UCSD-AML1 (cell line): ENCODE data around the gene STAG1.
"Not testable (repeated sequence)": the region's sequence is repeated elsewhere in the genome, so short reads cannot be mapped to it uniquely, and the experiment has no call there.

Experiments
- DNase-seq: peaks from one replicate; lab custom pipeline; 2025; ENCODE audit not compliant: unreplicated experiment; lab: John Stamatoyannopoulos, UW

The STAG1 gene

DNA sequence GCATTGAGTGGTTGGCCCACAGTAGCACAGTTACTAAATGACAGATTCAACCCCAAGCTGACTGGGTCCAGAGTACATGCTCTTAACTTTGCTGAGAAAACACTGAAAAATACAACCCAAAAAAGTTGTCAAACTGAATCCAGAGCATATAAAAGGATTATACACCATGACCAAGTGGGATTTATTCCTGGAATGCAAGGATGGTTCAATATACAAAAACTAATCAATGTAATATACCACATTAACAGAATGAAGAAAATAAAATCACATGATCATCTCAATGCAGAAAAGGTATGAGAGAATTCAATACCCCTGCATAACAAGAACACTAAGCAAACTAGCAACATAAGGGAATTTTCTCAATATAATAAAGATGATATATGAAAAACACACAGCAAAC lies 98.5 kb downstream of the STAG1 start:
- DNase-seq, result no peak

DNA sequence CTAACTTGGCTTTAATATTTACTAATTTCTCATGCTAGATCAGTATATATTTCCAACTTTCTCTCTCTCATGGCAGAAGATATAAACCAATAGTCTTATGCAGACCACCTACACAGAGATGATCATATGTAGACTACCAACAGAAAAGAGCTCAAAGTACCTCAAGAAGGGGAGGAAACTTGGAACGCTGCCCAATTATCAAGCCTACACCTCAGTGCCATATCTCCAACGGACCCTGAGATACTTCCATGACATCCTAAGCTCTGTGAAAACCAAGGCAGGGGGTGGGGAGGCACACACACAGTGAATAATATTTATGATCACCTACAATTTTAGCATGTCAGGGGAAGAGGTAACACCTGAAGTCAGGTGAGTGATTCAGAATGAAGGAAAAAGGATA lies 100.6 kb downstream of the STAG1 start:
- no peak for DNase-seq

DNA sequence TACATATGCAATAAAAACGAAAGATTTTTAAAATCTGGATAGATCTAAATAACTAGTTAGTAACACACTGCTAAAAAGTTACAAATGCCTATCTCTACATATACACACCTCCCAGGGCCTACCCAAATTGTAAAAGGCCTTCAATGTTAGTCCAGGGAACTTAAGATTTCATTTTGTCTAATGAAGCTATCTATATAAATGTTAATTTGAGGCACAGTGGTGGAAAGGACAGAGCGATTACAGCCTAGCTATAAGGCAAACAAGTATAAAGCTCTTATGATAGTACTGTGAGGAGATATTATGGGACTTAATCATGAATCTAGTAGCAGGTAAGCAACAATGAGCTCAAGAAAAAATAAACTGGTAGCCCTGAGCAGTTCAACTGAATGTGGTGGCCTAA lies 101.7 kb downstream of the STAG1 start:
- DNase-seq, result no peak

DNA sequence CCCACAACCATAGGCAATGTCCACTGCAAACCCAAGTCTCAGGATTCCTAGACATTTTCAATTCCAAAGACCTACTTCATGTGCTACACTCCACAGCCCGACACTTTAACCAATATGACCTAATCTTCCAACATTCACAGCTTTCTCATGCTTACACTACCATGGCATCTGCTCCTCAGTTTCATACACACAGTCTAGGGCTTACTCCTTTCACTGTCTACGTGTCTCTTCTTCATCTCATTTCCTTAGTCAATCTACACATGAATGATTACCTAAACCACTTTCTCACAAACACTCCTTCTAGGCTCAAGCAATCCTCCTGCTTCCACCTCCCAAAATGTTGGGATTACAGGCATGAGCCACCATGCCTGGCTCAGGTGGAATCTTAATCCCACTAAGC lies 106.3 kb downstream of the STAG1 start:
- DNase-seq, result no peak

DNA sequence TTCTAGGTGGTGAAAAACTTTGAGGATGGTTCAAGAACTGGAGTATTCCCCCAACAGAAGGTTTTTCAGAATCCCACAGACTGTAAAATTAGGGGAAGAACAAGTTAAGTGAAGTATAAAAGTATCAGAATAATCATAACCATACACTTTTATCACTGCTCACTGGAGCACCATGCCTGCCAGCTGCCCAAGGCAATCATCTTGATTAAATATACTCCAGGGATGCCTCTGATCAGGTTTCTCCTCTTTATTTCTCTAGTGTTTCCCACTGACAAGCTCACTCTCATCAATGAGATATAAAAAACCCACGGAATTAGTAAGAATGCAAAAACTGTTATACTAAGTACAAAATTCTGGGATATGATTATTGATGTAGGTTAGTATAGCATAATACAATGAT lies 108.0 kb downstream of the STAG1 start:
- no peak for DNase-seq

DNA sequence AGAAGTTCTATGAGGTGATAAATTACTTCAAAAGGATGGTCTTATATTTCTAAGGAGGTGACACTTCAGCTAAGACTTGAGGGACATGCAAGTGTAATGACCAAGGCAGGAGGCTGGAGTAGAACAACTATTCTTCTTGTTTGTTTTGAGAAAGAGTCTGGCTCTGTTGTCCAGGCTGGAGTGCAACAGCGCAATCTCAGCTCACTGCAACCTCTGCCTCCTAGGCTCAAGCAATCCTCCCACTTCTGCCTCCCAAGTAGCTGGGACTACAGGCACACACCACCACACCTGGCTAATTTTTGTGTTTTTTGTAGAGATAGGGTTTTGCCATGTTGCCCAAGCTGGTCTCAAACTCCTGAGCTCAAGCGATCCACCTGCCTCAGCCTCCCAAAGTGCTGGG lies 108.8 kb downstream of the STAG1 start:
- DNase-seq, result not testable (repeated sequence)

DNA sequence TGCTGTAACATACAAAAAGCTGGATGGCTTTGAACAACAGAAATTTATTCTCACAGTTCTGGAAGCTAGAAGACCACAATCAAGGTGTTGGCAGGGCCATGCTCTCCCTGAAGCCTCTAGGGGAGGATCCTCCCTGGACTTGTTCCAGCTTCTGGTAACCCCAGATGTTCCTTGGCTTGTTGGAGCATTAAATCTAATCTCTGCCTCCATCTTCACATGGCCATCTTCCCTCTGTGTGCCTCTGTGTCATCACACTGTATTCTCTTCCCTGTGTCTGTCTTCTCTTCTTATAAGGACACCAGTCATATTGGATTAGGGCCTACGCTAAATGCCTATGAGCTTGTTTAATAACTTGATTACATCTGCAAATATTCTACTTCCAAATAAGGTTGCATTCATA lies 109.5 kb downstream of the STAG1 start:
- DNase-seq, result no peak

DNA sequence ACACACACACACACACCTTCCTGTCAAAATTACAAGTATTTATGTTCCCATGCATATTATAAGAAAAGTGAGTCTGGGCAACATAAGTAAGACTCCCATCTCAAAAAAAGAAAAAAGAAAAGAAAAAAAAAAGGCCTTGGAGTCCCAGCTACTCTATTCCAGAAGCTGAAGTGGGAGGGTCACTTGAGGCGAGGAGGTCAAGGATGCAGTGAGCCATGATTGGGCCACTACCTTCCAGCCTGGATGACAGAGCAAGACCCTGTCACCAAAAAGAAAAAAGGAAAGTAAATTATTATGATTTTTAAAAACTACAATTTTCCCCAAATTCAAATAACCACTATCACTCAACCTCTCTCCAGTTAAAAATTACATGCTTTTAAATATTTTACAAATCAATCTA lies 113.1 kb downstream of the STAG1 start:
- DNase-seq, result no peak

DNA sequence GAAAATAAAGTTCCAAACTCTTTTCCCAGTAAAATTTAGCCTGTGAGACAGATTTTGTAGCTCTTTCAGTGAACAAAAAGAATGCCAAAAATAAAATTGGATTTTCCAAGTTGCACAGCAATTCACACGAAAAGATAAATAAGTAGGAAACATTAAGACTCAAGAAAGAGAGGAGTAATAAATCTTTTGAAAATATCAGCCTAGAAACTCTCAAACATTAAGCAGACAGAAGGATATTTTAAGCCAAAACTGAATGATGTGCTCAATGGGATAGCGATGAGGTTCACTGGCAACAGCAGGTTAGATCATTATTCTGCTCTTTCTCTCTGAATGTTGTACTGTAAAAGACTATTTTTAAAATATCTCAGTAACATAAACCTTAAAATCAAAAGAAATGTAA lies 115.0 kb downstream of the STAG1 start:
- no peak for DNase-seq

DNA sequence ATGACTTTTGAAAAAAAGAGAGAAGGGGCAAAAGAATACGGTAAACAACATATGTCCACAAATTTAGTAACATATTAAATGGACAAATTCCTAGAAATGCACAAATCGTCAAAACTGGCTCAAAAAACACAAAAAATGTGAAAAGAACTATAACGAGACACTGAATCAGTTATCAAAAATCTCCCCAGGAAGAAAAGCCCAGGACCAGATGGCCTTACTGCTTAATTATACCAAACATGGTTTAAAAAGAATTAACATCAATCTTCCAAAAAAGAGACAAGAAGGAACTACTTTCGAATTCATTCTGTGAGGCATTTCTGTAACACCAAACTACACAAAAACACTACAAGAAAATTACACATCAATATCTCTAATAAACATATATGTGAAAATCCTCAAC lies 117.4 kb downstream of the STAG1 start:
- DNase-seq, result no peak

DNA sequence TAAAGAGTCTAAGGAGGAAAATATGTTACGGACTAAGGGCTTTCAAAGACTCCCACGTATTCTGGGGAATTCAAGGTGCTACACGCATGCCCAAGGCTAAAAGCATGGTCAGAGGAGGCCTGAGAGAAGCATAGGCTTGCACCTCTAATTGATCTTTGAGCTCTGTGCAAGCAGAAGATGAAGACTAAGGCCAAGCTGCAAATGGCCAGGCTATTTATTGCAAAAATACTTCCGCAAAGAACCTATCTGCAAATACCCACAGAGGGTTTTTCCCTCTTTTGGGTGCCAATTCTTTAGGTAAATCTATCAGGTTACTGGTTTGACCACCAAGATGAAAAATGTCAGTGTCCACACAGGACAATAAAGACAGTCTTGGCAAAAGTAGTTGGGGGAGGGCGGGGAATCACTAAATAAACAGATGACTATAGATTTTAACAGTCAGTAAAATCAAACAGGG lies 119.5 kb downstream of the STAG1 start:
- DNase-seq, result no peak

DNA sequence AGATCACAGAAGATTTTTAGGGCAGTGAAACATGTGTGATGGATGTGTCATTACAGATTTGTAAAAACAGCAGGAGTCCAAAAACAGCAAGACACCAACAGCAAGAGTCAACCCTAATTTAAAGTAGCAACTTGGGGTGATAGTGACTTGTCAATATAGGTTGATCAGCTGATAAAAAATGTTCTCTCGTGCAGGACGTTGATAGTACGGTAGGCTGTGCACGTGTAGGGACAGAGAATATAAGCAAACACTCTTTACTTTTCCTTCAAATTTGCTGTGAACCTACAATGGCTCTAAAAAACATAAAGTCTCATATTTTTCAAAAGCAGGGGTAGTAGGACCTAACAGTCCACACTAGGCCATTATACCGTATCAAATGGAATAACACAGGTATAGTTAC lies 120.8 kb downstream of the STAG1 start:
- no peak for DNase-seq

DNA sequence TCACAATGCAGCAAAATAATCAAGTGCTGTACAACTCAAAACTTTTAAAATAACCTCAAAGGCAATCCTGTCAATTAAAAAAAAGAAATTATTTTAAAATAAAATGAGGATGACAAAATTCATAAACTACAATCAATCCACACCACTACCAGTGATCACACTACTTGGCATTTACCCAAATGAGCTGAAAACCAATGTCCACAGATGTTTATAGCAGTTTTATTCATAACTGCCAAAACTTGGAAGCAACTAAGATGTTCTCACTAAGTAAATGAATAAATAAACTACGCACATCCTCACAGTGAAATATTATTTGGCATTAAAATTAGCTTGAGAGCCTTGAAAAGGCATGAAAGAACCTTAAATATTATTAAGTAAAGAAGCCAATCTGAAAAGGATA lies 121.3 kb downstream of the STAG1 start:
- no peak for DNase-seq

DNA sequence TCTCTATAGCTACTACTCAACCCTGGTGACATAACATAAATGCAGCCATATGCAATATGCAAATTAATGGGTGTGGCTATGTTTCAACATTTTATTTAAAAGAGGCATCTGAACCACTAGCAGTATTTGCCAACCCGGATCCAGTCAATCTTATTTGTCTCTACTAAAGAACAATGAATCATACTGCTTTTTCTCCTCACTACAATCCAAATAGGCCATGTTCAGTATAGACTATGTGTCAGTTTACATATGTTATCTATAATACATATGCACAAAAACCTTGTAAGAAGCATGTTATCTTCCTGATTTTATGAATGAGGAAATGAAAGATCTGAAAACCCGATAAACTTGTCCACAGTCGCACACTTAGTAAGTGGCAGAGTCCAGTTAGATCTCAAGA lies 125.7 kb downstream of the STAG1 start:
- DNase-seq, result no peak

DNA sequence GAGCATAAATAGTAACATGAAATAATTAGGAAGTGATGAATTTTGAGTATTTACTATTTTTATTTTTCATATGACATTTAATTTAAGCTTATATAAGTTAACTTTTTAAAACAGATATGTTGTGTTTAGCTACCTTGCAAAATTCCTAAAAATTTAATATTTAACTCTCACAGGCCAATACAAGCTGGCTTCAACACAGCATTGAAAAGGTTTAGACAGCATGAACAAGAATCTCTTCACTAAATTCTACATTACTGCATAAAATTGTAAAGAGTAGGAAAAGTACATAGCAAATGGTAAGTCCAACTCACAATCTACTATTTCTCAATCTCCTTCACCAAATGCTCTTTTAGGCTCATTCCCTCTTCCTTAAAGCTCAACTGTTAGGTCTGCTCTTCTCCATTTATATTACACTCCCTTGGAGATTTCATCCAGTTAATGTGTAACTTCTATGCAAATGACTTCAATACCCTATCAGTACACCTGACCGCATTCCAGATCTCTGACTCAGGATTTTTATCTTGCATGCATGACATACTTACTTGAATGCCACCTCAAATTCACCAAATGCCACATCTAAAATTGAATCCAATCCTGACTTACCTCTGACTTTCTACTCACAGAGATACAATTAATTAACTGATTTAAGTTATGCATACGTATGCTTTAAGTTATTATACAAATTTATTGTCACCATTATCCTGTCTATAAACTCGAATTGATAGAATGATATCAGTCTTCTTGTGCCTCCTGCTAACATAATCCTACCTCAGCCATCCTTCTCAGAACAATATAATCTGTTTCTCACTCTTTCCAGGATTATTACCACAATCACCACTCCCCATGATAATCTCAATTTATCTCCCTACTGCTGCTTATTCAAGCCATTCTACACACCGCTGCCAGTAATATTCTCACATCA lies 127.0 kb downstream of the STAG1 start:
- no peak for DNase-seq

DNA sequence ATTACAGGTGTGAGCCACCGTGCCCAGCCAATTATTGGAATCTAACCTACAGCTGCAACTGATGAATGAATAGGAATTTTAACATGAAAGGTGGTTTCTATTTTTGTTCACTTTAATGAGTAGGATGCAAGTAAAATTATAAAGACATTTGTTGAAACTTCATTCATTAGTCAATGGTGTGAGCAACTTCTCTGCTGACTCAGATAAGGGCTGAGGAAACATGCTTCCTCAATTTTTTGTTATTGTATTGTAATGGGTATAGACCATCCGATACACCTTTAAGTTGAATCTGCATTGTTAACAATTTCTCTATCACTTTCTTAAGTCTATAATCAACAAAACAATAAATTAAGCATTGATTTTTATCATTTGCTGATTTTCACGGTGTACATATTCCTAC lies 127.8 kb downstream of the STAG1 start:
- DNase-seq, result no peak

DNA sequence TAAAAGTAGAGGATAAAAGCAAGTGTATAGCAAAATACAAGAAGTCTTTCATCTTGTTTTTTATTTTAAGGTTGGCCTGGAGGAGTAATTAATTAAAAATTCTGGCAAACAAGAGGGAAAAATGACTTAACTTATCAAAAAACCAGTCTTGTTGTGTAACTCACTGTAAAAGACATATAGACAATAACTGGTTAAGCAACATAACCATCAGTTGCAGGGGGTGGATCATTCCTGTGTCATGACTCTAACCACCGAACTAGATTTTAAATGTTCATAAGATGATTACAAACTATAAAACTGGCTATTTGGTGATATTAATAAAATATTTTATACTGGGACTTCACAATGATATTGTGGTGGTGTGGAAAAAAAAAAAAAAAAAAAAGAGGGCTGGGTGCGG lies 130.6 kb downstream of the STAG1 start:
- no peak for DNase-seq

DNA sequence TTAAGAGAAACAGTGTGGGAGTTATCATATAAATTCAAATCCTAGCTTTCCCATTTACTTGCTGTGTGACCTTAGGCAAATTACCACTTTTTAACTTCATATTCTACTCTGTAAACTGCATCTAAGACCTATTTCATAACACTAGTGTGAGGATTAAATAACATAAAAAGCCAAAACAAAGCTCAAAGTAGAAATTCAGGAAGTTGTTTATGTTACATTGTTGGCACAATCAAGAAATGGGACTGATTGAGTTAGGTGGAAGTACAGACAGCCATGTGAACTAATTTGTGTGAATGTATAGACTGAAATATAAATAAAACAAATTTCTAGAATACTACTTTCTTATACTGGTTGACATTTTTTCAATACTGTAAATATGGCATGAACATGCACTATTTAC lies 131.7 kb downstream of the STAG1 start:
- no peak for DNase-seq

DNA sequence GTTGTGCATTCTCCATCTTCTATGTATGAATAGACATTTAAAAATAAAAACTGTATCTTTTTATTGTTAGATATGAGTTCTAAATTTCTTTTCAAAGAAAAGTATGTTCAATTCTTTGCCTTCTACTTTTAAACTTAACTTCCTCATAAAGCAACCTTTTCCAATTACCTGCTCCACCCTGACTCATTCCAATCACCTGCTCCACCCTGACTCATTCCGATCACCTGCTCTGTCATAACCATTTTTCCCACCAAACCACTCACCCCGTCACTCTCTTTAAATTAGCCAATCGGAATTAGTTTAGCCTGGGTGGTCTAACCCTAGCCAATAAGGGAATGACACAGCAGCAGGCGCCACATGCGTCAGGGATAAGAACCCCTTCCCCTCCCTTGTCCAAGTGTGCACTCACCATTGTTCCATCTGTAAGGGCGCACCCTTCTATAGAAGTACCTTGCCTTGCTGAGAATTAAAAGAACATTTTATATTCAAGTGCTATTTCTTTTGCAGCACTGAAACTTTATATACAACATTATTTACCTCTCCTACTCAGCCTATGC lies 134.1 kb downstream of the STAG1 start:
- DNase-seq, result not testable (repeated sequence)

DNA sequence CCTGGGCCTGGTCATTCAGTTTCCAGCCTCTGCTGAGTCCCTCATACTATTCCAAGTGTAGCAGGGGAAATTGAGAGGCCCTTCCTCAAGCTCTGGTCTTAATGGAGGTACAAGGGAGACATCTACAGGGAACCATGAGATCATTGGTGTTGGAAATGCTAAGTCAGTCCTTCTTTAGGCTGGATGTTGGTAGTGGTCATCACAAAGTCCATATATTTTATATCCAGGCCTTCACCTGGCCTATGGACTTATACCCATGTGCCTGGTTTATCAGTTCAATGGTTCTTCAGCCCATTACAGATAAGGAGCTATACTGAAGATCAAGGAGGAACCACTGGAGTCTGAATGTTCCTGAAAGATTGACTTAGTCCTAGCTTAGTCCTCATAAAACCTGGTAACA lies 135.0 kb downstream of the STAG1 start:
- peak; percentile 14 for DNase-seq

DNA sequence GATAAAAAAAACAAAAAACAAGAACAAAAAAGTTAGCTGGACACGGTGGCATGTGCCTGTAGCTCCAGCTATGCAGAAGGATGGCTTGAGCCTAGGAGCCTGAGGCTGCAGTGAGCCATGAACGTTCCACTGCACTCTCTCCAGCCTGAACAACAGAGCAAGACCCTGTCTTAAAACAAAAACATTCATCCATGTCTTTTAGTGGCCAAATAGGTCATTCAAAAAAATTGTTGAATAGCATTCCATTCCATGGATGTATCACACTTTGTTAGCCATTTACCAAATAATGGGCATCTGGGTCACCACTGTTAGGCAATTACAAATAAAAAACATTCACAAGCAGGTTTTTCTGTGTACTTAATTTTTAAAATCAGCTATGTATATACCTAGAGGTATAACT lies 139.7 kb downstream of the STAG1 start:
- no peak for DNase-seq

DNA sequence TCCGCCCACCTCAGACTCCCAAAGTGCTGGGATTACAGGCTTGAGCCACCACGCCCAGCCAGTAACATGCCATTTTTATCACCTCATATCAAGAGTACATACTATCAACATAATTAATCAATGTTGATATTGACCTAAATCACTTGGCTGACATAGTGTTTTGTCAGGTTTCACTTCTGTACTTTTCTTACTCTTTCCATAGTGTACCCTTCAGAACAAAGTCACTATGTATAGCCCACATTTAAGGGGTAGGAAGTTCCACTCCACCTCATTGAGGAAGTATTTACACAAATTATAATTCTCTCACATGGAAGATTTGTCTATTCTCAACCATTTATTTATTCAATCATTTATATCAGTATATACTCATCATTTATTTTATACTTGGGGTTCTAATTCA lies 145.2 kb downstream of the STAG1 start:
- DNase-seq, result no peak

DNA sequence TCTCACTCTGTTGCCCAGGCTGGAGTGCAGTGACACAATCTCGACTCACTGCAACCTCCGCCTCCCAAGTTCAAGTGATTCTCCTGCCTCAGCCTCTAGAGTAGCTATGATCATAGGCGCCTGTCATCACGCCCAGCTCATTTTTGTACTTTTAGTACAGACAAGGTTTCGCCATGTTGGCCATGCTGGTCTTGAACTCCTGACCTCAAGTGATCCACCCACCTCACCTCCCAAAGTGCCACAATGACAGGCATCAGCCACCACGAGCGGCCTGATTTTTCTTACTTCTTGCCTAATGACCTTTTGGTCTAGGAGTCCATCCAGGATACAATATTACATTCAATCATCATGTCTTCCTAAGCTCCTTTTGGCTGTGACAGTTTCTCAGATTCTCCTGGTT lies 146.0 kb downstream of the STAG1 start:
- DNase-seq, result not testable (repeated sequence)
